HG03039 (cell line): ENCODE data around the gene ATP6V0D1.
"Not testable (repeated sequence)": the region's sequence is repeated elsewhere in the genome, so short reads cannot be mapped to it uniquely, and the experiment has no call there.

Experiments
- ATAC-seq: cut with Tn5 transposase; IDR thresholded peaks from one replicate; pipeline ENCODE4 v1.9.1; 2021; ENCODE audit warnings: mild to moderate bottlenecking, moderate library complexity; ENCODE audit not compliant: unreplicated experiment

Gene ATP6V0D1

DNA sequence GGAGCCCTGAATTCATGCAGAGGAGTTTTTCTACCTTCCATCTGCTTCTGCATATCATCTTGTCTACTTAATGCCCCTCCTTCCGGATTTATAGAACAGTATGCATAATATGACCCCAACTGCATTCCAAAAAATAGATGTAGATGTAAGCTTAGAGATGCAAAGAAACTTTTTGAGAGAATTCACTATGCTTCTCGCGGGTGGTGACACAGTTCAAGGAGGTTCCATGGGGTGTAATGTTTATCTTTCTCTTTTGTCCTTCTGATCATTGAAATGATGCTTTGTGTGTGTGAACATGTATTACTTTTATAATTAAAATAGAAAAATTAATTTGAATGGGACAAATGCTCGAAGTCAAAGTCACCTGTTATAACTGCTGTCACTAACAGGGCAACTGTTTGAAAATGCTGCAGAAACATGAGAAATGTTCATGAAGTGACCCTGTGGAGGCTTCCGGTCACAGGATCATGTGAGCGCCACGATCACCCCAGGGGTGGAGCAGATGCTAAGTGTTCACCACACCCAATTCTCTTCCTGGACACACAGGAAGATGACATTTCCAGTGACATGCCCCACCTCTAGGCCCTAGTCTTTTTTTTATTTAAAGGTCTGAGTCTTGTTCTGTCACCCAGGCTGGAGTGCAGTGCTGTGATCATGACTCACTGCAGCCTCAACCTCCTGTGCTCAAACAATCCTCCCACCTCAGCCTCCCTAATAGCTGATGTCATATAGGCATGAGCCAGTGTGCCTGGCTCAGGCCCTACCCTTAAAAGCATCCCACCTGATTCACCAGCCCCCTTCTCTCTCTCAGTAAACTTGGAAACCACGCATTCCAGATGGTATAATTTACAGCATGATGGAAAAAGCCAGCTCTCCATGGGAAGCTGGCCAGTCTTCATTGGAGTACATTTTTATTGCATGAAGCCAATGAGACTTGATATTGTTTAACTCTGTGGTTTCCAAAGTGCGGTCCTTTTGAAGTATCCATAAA is 23.4 kb upstream of the ATP6V0D1 start:
- ATAC-seq: no peak

DNA sequence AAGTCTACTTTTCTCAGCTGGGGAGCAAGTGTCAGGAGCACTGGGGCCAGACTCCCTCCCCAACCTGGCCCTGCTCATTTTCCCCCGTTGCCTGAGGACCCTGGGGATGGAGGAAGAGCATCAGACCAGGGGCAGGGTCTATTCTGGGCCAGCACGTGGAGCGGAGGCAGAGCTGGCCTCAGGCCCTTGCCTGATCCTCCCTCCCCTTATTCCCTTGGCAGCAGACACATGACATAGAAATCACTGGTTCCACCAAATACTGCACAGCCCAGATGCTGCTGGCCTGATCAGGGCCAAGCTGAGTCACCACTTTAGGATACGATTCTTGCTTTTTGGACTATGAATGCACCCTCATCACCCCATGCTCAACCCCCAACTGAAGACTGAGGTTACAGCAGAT is 18.1 kb upstream of the ATP6V0D1 start:
- ATAC-seq: no peak

DNA sequence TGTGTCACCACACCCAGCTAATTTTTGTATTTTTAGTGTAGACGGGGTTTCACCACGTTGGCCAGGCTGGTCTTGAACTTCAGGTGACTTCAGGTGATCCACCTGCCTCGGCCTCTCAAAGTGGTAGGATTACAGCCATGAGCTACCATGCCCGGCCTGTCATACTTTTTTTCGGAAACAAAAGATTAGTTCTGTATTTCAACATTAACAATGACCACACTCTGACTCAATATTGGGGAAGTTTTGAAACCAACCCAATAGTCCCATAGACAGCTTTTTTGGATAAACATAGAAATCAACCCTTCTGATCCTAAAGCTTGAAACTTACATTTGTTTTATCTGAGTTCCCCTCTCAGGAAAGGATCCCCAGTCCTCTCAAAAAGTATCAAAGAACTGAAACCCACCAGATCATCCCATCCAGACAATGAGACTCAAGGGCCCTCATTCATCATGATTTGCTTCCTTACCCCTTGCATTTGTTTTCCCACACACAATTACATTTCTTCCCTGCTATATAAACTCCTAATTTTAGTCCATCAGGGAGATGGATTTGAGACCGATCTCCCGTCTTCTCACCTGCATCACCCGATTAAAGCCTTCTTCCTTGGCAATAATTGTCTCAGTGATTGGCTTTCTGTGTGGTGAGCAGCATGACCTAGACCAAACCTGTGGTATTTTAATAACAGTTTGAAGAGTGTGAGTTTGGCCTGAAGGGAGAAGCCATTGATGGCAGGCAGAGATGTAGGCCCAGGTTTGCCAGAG is 9.6 kb upstream of the ATP6V0D1 start:
- no peak for ATAC-seq

DNA sequence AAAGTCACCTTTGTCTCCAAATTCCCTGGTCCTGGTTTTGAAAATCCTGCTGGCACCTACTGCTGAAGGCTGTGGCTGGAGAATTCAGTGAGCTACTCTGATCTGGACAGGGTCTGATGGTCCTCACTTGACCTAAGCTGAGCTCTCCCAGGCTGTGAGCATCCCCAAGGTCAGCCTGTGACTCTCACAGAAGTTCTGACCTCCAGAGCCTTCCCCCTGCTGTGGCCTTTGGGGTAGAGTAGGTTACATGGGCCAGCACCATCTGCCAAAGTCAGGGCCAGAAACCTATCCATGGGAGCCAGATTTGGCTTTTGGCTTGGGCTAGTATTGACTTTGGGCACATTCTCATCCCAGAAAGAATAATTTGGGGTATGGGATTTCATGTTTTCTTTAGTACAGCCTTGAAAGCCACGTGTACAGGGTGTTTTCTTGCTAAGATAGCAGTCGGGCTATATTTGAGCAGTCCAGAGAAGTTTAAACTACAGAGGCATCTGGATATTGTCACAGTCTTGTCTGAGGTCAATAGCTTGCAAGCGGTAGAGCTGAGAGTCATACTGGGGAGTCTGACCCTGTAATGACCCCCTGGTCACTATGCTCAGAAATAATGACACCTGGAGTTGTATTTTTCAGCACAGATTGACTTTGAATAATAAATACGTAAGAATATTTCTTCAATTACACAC is 8.6 kb upstream of the ATP6V0D1 start:
- no peak for ATAC-seq

DNA sequence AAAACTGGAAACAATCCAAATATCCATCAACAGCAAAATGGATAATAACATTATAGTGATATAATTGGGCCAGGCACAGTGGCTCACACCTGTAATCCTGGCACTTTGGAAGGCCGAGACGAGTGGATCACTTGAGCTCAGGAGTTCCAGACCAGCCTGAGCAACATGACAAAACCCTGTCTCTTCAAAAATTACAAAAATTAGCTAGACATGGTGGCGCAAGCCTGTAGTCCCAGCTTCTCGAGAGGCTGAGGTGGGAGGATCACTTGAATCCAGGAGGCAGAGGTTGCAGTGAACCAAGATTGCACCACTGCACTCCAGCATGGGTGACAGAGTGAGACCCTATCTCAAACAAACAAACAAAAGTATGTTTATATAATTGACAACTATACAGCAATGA is 6.6 kb upstream of the ATP6V0D1 start:
- not testable (repeated sequence) for ATAC-seq

DNA sequence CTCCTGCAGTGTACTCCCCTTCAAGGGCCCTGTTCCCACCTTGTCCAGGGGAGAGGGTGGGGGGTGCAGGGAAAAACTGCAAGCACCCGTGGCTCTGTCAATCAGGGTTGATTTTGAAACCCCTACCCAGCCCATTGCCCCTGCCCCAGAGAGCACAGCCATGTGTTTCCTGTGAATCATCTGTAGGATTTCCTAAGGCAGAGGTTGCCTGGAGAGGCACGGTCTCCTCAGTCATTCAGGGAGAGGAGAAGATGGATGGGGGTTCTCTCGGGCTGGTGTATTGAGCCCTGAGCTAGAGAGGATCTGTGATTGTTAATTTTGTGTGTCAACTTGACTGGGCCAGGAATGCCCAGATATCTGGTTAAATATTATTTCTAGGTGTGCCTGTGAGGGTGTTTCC is 5.8 kb upstream of the ATP6V0D1 start:
- no peak for ATAC-seq

DNA sequence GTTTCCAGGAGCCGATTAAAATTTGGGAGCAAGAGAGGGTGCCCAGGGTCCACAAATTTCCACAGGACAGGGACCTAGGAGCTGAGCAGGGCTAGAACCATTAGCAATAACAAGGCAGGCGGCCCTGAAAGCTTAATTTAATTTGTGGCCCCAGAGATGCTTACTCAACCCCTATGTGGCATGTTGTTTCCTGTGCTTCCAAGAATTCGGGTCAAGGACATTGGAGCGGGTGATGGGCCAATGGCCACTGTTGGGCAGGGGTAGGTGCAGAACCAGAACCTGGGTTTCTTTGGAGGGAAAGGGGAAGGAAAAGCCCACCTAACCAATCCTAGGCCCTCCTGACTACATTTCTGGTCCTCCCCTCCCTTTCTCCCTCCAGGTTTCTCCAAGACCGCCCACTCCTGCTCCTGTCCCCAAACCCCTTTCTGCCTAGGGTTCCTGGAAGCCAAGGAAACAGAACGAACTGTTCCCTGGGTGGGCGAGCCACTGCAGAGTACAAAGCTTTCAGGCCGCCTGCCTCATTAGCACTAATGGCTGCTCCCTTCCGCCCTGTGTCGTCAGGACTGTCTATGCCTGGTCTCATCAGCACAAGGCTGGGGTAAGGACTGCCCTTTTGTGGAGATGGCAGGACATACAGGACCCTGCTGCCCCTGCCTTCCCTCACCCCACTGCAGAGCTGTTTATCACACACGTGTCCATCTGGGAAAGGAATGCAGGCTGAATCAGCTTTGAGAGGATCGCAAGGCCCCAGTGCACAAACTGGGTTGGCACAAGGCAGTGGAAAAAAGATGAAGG is 3.0 kb upstream of the ATP6V0D1 start:
- ATAC-seq: no peak

DNA sequence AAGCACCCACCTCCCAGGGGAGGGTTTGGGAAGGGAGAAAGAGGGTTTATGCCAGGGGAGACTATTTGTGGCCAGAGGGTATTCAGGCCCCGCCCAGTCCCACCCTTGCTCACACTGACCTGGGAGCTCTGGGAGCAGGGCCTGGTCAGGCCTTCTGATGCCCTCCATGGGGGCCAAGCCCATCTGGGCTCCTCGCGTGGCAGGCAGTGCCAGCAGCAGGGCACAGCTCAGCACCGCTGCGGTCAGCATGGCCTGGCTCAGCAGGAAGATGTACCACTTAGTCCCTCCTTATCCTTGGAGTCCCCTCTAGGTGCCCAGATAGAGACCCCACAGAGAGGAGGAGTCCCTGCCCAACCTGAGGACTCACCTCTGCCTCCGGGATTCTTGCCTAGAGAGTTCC is 2.2 kb upstream of the ATP6V0D1 start, which contains the start of gene AGRP:
Gene AGRP, minus strand, starts transcription at position 398 of the 400 bp plus-strand sequence. Its CDS starts 149 bp downstream, at position 249.
- ATAC-seq: no peak

DNA sequence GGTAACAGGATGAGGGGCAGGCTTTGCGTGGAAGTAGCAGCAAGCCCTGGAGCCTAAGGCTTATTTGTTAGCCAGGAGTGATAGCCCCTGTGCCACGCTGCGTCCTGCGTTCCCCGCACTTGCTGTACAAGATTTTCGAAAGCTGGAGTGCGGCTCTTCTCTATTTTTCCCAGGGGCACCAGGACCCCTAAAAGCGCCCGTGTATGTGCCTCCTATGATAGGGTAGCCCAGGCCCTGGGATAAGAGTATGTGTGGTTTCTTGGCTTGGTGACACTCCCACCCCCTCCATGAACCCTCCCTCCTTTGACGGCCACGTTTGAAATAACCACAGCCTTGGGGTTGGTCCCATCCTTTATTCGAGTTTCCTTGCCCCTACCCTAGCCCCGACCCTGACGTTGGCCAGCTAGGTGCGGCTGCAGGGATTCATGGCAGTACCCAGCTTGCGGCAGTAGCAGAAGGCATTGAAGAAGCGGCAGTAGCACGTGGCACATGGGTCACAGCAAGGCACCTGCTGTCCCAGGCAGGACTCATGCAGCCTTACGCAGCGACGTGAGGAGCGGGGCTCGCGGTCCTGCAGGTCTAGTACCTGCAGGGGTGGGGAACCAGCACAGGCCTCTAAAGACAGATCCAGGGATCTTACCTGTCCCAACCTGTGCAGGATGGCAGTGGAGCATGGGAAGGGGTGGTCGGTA is 1.4 kb upstream of the ATP6V0D1 start:
- no peak for ATAC-seq

DNA sequence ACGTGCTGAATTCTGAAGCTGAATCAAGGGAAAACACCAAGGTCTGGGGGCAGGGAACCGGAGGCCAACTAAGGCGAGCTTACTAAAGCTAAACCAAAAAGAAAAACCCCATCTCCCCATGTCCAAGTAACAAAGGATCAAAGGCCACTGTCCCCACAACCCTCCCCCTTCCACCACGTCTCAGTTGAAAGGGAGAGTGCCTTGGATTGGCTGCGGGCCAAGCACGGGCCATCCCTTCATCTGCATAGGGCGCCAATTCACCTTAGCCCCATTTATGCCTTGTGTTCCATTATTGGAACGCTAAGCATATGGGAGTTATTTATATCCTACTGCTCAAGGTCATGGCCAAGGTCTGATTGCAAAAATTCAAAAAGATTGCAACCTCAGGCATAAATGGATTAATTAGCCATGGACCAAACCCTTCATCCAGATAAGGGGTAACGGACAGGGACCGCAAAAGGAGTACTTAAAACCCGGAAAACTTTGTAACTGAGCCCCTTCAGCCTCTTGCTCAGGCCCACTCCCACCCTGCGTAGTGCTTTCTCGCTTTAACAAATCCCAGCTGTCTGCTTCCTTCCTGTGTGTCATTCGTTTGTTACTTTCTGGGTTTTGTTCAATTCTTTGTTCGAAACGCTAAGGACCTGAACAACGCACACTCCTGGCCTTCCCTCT is 740 bp upstream of the ATP6V0D1 start:
- ATAC-seq: peak; percentile 9

DNA sequence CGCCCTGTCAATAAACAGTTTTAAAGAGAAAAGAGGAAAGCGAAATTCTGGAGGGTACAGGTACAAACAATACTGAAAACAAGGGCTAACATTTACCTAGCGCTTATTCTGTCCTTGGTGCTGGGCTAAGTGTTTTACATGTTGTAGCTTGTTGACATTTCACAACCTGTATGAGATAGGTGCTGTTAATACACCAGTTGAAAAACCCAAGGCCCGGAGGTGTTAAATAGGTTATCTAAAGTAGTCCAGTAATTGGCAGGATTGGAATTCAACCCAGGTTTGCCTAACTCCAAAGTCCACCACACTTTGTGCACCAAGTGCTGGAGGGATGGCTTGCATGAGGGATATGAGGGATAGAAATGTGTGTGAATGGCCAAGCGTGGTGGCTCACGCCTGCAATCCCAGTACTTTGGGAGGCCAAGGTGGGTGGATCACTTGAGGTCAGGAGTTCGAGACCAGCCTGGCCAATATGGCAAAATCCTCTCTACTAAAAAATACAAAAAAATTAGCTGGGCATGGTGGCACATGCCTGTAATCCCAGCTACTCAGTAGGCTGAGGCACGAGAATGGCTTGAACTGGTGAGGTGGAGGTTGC is 2.9 kb downstream of the ATP6V0D1 start:
- no peak for ATAC-seq

DNA sequence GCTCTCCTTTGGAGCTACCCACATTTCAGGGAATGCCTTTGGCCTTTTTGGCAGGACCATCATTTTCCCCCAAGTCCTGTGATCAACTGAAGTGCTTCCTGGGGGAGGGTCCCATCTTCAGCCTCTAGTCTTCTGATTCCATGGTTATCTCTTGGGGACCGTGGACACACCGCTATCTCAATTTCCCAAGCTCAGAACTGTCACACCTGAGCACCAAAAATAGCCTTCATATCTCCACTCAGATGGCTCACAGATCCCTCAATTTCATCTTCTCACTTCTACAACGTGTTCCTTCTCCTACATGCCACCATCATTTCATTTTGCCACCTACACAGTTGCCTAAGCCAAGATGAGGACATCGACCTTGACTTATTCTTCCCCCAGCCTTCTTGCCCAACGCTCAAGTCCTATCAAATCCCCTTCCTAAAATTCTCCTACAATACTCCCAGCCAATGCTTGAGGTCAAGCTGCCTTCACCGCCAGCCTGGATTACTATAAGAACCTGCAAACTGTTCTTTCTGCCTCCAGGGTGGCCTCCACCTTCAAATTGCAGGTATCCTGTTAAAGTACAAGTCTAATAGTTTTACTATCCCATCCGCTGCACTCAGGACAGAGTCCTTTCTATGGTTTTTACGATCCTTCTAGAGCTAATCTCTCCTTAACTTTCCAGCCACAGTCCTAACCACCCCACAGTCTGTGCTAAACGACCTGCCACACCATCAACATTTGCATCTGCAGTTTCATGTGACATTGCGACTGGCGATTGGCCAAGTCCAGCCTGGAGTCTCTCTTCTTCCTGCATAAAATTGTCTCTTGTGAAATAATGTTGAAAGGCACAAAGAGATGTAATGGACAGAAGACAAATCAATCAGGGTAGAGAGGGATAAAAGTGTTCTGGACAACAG is 6.2 kb downstream of the ATP6V0D1 start:
- no peak for ATAC-seq

DNA sequence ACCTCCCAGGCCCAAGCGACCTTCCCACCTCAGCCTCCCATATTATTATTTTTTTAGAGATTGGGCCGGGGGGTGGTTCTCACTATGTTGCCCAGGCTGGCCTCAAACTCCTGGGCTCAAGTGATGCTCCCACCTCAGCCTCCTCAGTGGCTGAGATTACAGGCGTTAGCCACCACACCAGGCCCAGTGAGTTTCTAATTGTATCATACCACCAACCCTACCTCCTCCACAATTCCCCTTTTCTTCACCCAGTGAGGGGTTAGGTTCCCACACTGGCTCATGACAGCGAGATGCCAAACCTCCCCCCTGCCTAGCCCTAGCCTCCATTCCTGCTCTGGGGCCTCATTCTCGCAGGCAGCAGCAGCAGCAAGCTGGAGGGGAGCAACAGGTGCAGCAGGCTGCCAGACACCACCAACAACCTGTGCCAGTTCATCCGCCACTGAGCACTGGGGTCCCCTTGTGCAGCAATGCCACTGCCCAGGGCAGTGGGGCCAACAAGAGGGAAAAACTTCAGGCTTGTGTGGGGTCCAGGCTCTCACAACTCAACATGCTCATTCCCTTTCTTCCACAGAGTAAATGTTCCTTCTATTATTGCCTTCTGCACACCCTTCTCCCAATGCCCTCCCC is 9.1 kb downstream of the ATP6V0D1 start:
- ATAC-seq: no peak

DNA sequence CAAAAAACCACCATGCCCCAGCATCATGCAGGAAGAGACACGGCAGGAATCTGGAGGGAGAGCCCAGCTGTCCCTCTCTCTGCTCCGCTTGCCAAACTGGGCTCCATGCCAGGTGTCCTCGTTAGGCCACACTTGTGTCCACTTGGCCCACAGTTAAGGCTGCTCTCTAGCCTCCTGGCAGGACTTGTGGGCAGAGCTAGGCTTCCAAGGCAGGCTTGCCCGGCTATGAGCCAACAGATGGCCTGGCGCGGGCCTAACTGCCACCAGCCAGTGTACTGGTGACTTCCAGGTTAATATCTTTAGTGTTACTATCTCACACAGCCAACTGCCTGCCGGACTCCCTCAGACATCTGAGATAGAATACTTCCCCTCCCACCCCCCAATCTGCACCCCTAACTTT is 10.6 kb downstream of the ATP6V0D1 start:
- ATAC-seq: no peak

DNA sequence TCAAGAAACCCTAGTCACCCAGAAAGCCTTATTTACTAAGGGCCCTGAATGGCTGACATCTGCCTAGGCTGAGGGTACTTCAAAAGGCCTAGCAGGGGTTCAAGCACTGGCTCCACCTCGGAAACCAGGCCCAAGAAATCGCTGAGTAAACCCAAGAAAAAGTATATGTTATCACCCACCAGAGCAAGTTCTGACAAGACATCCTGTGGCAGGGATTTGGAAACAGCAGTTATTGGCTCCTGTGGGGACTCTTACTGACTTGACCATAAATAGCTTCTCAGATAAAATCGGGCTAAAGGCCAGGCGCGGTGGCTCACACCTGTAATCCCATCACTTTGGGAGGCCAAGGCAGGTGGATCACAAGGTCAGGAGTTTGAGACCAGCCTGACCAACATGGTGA is 12.2 kb downstream of the ATP6V0D1 start:
- no peak for ATAC-seq

DNA sequence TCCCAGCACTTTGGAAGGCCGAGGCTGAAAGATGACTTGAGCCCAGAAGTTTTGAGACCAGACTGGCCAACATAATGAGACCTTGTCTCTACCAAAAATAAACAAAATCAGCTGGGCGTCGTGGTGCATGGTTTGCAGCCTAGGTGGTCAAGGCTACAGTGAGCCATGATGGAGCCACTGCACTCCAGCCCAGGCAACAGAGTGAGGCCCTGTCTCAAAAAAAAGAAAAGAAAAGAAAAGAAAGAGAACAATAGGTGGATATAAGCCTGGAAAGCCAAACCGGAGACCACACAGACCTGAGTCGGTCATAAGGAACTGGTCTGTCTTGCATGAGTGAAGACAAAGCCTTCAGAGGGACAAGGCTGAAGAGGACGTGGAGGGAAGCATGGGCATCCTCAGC is 14.4 kb downstream of the ATP6V0D1 start:
- ATAC-seq: no peak

DNA sequence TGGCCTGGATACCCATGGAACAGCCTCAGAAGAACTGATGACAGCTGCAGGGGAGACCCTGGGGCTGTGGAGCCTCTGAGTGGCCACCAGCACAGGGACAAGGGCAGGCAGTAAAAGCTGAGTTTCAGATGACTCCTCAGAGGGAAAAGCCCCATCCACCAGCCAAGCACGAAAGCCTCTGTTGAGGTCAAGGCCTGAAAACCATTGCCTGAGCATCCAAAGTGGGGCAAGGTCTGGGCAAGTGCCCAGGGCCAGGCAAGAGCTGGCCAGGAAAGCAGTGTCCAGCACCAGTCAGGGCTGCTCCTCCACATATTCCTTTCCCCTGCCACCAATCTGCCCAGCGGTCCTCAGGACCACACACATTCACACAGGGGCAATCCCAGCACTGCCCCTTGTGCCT is 16.4 kb downstream of the ATP6V0D1 start:
- ATAC-seq: no peak
